ENCODE data around the gene ZBTB7A. TPM values are rescaled to one million over a fixed set of nuclear protein-coding genes. Genes with fewer than 3 reads are reported as not detected.

The ZBTB7A gene
- total RNA-seq, 1 donor from 2014 or later = 51.9 TPM

DNA sequence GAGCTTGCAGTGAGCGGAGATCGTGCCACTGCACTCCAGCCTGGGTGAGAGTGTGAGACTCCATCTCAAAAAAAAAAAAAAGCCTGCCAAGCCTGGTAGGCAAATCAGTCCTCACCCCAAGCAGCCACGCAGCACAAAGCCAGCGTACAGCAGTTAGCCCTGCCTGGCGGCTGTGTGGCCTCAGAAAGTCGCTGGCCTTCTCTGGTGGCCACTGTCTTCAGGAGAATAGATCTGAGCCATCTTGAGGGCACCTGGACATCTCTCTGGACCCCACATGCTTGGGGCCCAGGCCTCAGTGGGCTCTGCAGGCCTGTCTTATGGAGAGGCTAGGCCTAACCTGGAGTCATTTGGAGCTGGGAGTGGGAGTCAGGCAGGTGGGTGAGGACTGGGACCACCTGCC lies 36.1 kb downstream of the ZBTB7A start:
- H3K36me3 ChIP-seq = peaks cover 68% of the 10 kb centered on the region
- DNase-seq (no peak), ATAC-seq (no peak)
- H3K27me3 ChIP-seq (ENCODE audit: low read depth) = no peaks in the 10 kb centered on the region
- no peaks in the 10 kb centered on the region for H3K4me1 ChIP-seq
- H3K27ac ChIP-seq = no peak overlapping the region
- H3K9me3 ChIP-seq = no peaks in the 10 kb centered on the region
- no peak overlapping the region for H3K4me3 ChIP-seq
- TF ChIP-seq, protein P1, sequence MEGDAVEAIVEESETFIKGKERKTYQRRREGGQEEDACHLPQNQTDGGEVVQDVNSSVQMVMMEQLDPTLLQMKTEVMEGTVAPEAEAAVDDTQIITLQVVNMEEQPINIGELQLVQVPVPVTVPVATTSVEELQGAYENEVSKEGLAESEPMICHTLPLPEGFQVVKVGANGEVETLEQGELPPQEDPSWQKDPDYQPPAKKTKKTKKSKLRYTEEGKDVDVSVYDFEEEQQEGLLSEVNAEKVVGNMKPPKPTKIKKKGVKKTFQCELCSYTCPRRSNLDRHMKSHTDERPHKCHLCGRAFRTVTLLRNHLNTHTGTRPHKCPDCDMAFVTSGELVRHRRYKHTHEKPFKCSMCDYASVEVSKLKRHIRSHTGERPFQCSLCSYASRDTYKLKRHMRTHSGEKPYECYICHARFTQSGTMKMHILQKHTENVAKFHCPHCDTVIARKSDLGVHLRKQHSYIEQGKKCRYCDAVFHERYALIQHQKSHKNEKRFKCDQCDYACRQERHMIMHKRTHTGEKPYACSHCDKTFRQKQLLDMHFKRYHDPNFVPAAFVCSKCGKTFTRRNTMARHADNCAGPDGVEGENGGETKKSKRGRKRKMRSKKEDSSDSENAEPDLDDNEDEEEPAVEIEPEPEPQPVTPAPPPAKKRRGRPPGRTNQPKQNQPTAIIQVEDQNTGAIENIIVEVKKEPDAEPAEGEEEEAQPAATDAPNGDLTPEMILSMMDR (IDR thresholded peaks at IDR 0.05) = no peak
- intact Hi-C loops (cut with DNase I) = no loop called here

DNA sequence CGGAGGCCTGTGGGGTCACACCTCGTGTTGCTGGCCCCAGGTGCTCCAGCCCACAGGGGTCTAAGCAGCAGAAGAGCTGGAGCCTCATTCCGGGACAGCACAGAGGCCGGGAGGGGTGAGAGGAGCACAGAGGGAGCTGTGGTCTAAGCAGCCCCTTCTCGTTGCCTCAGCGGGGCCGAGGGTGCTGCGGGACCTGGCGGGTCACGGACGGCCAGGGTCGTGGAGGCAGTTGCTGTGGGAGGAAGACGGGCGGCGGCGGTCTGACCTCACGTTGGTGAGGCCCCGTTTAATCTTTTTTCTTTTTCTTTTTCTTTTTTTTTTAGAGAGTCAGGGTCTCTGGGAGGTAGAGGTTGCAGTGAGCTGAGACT lies 37.5 kb downstream of the ZBTB7A start:
- peaks cover 65% of the 10 kb centered on the region for H3K36me3 ChIP-seq
- ATAC-seq = no peak
- H3K27ac ChIP-seq = no peak overlapping the region
- no peaks in the 10 kb centered on the region for H3K27me3 ChIP-seq (ENCODE audit: low read depth)
- H3K4me1 ChIP-seq = no peaks in the 10 kb centered on the region
- TF ChIP-seq, protein P1 (IDR thresholded peaks at IDR 0.05) = no peak
- no peaks in the 10 kb centered on the region for H3K9me3 ChIP-seq
- no peak overlapping the region for H3K4me3 ChIP-seq
- no peak for DNase-seq
- intact Hi-C loops (cut with DNase I) = no loop called here

DNA sequence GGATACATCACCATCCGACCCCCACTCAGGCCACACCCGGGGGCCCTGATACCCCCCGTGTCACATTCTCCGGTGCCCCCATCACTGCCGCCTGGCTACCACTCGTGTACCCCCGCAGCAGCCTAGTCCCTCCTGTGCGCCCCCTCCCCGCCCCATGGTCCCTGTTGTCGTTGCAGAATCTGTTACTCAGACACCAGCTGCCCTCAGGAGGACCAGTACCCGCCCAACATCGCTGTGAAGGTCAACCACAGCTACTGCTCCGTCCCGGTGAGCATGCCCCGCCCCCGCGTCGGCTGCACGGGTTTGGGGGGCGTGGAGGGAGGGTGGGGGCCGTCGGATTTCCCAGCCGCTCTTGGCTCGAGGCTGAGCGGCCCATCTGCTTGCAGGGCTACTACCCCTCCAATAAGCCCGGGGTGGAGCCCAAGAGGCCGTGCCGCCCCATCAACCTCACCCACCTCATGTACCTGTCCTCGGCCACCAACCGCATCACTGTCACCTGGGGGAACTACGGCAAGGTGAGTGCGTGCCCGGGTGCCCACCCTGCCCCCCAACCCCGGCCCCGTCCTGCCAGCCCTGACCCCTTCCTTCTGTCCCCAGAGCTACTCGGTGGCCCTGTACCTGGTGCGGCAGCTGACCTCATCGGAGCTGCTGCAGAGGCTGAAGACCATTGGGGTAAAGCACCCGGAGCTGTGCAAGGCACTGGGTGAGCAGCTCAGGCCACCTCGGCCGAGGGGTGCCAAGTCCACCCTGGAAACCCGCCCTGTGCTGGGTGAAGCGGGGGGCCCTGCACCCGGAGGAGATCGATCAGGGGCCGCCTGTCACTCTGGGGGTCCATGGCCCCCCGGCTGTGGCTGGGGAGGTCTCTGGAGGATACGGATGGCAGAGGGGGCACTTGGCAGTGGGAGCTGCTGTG lies 38.1 kb downstream of the ZBTB7A start:
- Histone ChIP-seq H3K4me1 (peaks cover 1% of the 10 kb centered on the region), H3K36me3 (peaks cover 64% of the 10 kb centered on the region), H3K9me3 (no peaks in the 10 kb centered on the region), H3K4me3 (no peak overlapping the region), H3K27ac (no peak overlapping the region), H3K27me3 (ENCODE audit: low read depth) (no peaks in the 10 kb centered on the region)
- DNase-seq = no peak
- ATAC-seq = peak in 1 of 2 donors; percentile 5
- TF ChIP-seq, protein P1 (IDR thresholded peaks at IDR 0.05) = no peak
- intact Hi-C loops (cut with DNase I) = no loop called here

DNA sequence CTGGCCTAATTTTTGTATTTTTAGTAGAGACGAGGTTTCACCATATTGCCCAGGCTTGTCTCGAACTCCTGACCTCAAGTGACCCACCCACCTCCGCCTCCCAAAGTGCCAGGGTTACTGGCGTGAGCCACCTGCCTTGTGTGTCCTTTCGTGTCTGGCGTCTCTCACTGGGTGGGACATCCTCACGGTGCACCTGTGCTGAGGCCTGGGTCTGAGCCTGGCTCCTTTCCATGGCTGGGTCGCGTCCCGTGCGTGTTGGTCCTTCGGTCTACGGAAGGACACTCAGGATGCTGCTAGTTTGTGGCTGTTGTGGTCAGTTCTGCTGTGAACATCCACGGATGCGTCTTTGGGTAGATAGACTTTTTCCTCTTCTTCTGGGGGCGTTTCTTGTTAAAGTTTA lies 39.6 kb downstream of the ZBTB7A start:
- no peak overlapping the region for H3K4me3 ChIP-seq
- TF ChIP-seq, protein P1 (IDR thresholded peaks at IDR 0.05) = no peak
- intact Hi-C loops (cut with DNase I) = no loop called here

DNA sequence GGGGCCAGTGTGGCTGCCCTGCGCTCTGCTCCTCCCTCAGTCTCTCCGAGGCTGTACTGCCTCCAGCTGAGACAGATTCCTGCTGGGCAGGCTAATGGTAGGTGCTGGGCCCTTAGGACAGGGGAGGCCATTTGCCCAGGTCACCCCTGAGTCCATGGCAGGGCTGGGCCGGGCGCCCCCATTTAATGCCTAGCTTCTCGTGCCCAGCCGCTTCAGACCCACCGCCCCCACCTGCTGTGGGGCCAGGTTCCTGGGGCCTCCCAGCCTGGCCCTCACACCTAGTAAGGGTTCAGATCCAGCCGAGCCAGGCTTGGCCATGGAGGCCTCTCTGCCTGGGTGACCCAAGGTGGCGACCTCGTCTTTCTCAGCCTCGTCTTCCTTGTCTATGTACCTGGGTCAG lies 41.4 kb downstream of the ZBTB7A start:
- Histone ChIP-seq H3K27ac (no peak overlapping the region), H3K36me3 (peaks cover 42% of the 10 kb centered on the region), H3K9me3 (no peaks in the 10 kb centered on the region), H3K27me3 (ENCODE audit: low read depth) (no peaks in the 10 kb centered on the region), H3K4me1 (peaks cover 6% of the 10 kb centered on the region), H3K4me3 (no peak overlapping the region)
- no peak for ATAC-seq
- DNase-seq = no peak
- TF ChIP-seq, protein P1 (IDR thresholded peaks at IDR 0.05) = no peak
- intact Hi-C loops (cut with DNase I) = no loop called here

More for the DNA sequence above, 39.6 kb downstream of the ZBTB7A start:
- DNase-seq = no peak
- Histone ChIP-seq H3K27ac (no peak overlapping the region), H3K36me3 (peaks cover 54% of the 10 kb centered on the region), H3K4me1 (peaks cover 6% of the 10 kb centered on the region), H3K27me3 (ENCODE audit: low read depth) (no peaks in the 10 kb centered on the region), H3K9me3 (no peaks in the 10 kb centered on the region)
- no peak for ATAC-seq
